ENCODE measurements around the gene GPHB5. TPM values are rescaled to one million over a fixed set of nuclear protein-coding genes. Genes with fewer than 3 reads are reported as not detected.

GPHB5 gene
- total RNA-seq, 2 experiments from 2014 or later: not detected

DNA sequence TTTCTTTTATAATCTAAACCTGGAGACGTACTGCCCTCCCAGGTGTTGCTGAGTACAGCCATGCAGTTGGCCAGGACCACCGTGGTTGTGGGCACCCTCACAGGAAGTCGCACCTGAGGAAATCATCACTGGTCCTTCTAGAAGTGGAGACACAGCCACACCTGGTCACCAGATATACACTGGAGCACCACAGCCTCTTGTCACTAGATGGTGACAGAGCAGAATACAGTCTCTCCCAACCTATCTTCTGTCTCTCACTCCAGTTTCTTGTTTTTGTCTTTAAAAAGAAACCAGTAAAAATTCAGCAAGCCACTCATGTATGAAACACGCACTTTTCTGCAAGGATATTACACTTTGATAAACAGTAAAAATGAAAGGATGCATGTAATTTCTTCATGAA is 43.1 kb upstream of the GPHB5 start:
- DNase-seq (no peak), ATAC-seq (ENCODE audit: poor library complexity) (no peak)
- Mint-ChIP-seq H3K27me3 (peaks cover 7% of the 10 kb centered on the region), H3K27ac (no peak overlapping the region), H3K4me1 (ENCODE audit: low read depth) (no peaks in the 10 kb centered on the region), H3K36me3 (ENCODE audit: low read depth) (peaks cover 4% of the 10 kb centered on the region), H3K9me3 (peaks cover 14% of the 10 kb centered on the region), H3K4me3 (no peak overlapping the region)
- CTCF ChIA-PET: no interaction called here
- Histone ChIP-seq H3K4me3 (ENCODE audit: low read length) (no peak overlapping the region), H3K4me1 (ENCODE audit: insufficient read depth, low read length) (no peaks in the 10 kb centered on the region), H3K27ac (ENCODE audit: low read depth in 1 of 2, low read length in 2 of 2) (no peak overlapping the region), H3K36me3 (ENCODE audit: insufficient read depth, low read length) (no peaks in the 10 kb centered on the region), H3K27me3 (ENCODE audit: control insufficient read depth in 1 of 2, insufficient read depth in 2 of 2, low read length in 2 of 2) (peaks cover 0 to 6% of the 10 kb centered on the region in 2 experiments), H3K9me3 (ENCODE audit: control insufficient read depth in 1 of 2, insufficient read depth in 1 of 2, low read length in 2 of 2) (no peaks in the 10 kb centered on the region)
- intact Hi-C loops (cut with DNase I, micrococcal nuclease): no loop called here
- POLR2A ChIA-PET: no interaction called here
- TF ChIP-seq, protein P1, sequence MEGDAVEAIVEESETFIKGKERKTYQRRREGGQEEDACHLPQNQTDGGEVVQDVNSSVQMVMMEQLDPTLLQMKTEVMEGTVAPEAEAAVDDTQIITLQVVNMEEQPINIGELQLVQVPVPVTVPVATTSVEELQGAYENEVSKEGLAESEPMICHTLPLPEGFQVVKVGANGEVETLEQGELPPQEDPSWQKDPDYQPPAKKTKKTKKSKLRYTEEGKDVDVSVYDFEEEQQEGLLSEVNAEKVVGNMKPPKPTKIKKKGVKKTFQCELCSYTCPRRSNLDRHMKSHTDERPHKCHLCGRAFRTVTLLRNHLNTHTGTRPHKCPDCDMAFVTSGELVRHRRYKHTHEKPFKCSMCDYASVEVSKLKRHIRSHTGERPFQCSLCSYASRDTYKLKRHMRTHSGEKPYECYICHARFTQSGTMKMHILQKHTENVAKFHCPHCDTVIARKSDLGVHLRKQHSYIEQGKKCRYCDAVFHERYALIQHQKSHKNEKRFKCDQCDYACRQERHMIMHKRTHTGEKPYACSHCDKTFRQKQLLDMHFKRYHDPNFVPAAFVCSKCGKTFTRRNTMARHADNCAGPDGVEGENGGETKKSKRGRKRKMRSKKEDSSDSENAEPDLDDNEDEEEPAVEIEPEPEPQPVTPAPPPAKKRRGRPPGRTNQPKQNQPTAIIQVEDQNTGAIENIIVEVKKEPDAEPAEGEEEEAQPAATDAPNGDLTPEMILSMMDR (IDR thresholded peaks at IDR 0.05): no peak

DNA sequence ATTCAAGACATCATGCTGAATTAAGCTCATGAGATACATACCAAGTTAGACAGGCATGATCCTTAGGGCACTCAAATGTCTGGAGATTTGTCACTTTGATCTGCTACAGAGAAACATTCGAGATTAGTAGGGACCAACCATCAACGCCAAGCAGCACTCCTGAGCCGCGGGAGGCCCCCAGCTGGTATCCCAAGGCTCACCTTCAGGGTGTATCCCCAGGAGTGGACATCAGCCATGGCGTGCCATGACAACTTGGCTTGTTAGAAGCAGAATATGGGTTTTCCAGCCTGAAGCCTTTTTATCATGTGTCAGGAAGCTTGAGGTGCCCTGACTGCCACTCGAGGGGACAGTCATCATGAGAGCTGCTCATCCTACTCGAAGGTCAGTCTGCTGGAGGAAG is 39.1 kb upstream of the GPHB5 start:
- intact Hi-C loops (cut with DNase I, micrococcal nuclease): no loop called here
- H3K27ac Mint-ChIP-seq: no peak overlapping the region
- H3K27me3 Mint-ChIP-seq: peaks cover 30% of the 10 kb centered on the region
- H3K4me1 Mint-ChIP-seq (ENCODE audit: low read depth): no peaks in the 10 kb centered on the region
- no peak for ATAC-seq (ENCODE audit: poor library complexity)
- ChIA-PET POLR2A (no interaction called here), CTCF (no interaction called here)
- no peaks in the 10 kb centered on the region for H3K36me3 Mint-ChIP-seq (ENCODE audit: low read depth)
- Histone ChIP-seq H3K4me3 (ENCODE audit: low read length) (no peak overlapping the region), H3K9me3 (ENCODE audit: control insufficient read depth in 1 of 2, insufficient read depth in 1 of 2, low read length in 2 of 2) (no peaks in the 10 kb centered on the region), H3K36me3 (ENCODE audit: insufficient read depth, low read length) (no peaks in the 10 kb centered on the region), H3K27me3 (ENCODE audit: control insufficient read depth in 1 of 2, insufficient read depth in 2 of 2, low read length in 2 of 2) (peaks cover 4 to 6% of the 10 kb centered on the region in 2 experiments), H3K4me1 (ENCODE audit: insufficient read depth, low read length) (no peaks in the 10 kb centered on the region), H3K27ac (ENCODE audit: low read depth in 1 of 2, low read length in 2 of 2) (no peak overlapping the region)
- no peak for DNase-seq
- TF ChIP-seq, protein P1 (IDR thresholded peaks at IDR 0.05): no peak
- no peak overlapping the region for H3K4me3 Mint-ChIP-seq
- H3K9me3 Mint-ChIP-seq: no peaks in the 10 kb centered on the region

DNA sequence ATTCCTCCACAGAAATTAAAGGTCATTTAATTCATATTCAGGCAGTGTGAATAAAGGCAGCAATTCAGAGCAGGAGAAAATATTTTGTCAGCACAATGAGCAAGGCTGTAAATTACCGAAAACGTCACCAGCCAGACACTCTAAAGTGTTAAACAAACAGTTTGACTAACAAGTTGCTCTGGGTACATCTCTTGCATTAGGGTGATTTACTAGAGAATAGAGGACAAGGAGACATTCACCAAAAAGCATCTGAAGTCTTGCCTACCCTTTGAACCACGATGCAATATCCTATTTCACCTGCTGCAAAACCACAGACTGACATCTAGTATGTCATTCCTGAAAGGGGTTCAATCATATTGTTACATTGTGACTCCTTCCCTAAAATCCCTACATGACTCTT is 27.1 kb upstream of the GPHB5 start:
- Histone ChIP-seq H3K27me3 (ENCODE audit: control insufficient read depth in 1 of 2, insufficient read depth in 2 of 2, low read length in 2 of 2) (peaks cover 2 to 15% of the 10 kb centered on the region in 2 experiments), H3K36me3 (ENCODE audit: insufficient read depth, low read length) (no peaks in the 10 kb centered on the region), H3K27ac (ENCODE audit: low read depth in 1 of 2, low read length in 2 of 2) (no peak overlapping the region), H3K4me1 (ENCODE audit: insufficient read depth, low read length) (no peaks in the 10 kb centered on the region), H3K9me3 (ENCODE audit: control insufficient read depth in 1 of 2, insufficient read depth in 1 of 2, low read length in 2 of 2) (no peaks in the 10 kb centered on the region), H3K4me3 (ENCODE audit: low read length) (no peak overlapping the region)
- Mint-ChIP-seq H3K36me3 (ENCODE audit: low read depth) (no peaks in the 10 kb centered on the region), H3K4me1 (ENCODE audit: low read depth) (no peaks in the 10 kb centered on the region), H3K9me3 (no peaks in the 10 kb centered on the region), H3K27ac (no peak overlapping the region), H3K27me3 (peaks cover 49% of the 10 kb centered on the region), H3K4me3 (no peak overlapping the region)
- no peak for DNase-seq
- no peak for ATAC-seq (ENCODE audit: poor library complexity)
- POLR2A ChIA-PET: no interaction called here
- CTCF ChIA-PET: no interaction called here
- TF ChIP-seq, protein P1 (IDR thresholded peaks at IDR 0.05): no peak
- intact Hi-C loops (cut with DNase I, micrococcal nuclease): no loop called here
